Right renal pelvis (tissue), 4 donors: ENCODE measurements around the gene CAST. TPM values are rescaled to one million over a fixed set of nuclear protein-coding genes. Genes with fewer than 3 reads are reported as not detected.
A peak's percentile ranks its signal among the peaks of the same experiment; 100 is the strongest.

Source experiments
- DNase-seq, 4 donors: peaks; one replicate each; pipeline ENCODE4 v3.0.0-alpha.2; 2013; ENCODE audit warnings: low read depth in 4 of 4, low spot score in 3 of 4, missing footprints in 1 of 4
- polyA plus RNA-seq, 4 donors: library from polyadenylated mRNA; unstranded; fragments of 120-200 nt; gene quantifications; one replicate each; pipeline ENCODE4 v1.2.1, GENCODE V29; 2013; ENCODE audit not compliant: insufficient read length in 4 of 4

The CAST gene
- polyA plus RNA-seq, 4 donors = 133 to 213 (median 170) TPM

- no peak for DNase-seq
Measured at GRCh38 chr5:96641368-96642280, 20.6 kb upstream of the CAST start.

- DNase-seq = no peak
Measured at GRCh38 chr5:96642281-96642640, 19.9 kb upstream of the CAST start.

GRCh38 chr5:96645091-96645490, 17.1 kb upstream of the CAST start:
- DNase-seq = no peak

- DNase-seq = no peak
Measured at GRCh38 chr5:96648023-96648422, 14.2 kb upstream of the CAST start.

- no peak for DNase-seq
Measured at GRCh38 chr5:96648593-96648992, 13.6 kb upstream of the CAST start.

- DNase-seq = no peak
Measured at GRCh38 chr5:96649251-96649662, 12.9 kb upstream of the CAST start.

GRCh38 chr5:96649681-96650540, 12.3 kb upstream of the CAST start:
- no peak for DNase-seq

- no peak for DNase-seq
Measured at GRCh38 chr5:96651047-96651446, 11.1 kb upstream of the CAST start.

- no peak for DNase-seq
Measured at GRCh38 chr5:96651948-96652753, 10.0 kb upstream of the CAST start.

GRCh38 chr5:96652769-96653454, 9.3 kb upstream of the CAST start:
- no peak for DNase-seq

GRCh38 chr5:96654209-96654608, 8.0 kb upstream of the CAST start:
- DNase-seq = no peak

- DNase-seq = no peak
Measured at GRCh38 chr5:96655085-96655484, 7.1 kb upstream of the CAST start.

- DNase-seq = no peak
Measured at GRCh38 chr5:96655506-96655905, 6.7 kb upstream of the CAST start.

GRCh38 chr5:96657068-96657467, 5.1 kb upstream of the CAST start:
- DNase-seq = no peak

- no peak for DNase-seq
Measured at GRCh38 chr5:96658272-96658671, 3.9 kb upstream of the CAST start.

GRCh38 chr5:96659170-96659569, 3.0 kb upstream of the CAST start:
- no peak for DNase-seq

GRCh38 chr5:96660971-96661854, 963 bp upstream of the CAST start:
- no peak for DNase-seq

GRCh38 chr5:96662725-96663518, 746 bp downstream of the CAST start:
- peak in 3 of 4 donors; percentile 55 to 70 (median 63) for DNase-seq
